ENCODE data around the gene TRABD.

Gene TRABD

DNA sequence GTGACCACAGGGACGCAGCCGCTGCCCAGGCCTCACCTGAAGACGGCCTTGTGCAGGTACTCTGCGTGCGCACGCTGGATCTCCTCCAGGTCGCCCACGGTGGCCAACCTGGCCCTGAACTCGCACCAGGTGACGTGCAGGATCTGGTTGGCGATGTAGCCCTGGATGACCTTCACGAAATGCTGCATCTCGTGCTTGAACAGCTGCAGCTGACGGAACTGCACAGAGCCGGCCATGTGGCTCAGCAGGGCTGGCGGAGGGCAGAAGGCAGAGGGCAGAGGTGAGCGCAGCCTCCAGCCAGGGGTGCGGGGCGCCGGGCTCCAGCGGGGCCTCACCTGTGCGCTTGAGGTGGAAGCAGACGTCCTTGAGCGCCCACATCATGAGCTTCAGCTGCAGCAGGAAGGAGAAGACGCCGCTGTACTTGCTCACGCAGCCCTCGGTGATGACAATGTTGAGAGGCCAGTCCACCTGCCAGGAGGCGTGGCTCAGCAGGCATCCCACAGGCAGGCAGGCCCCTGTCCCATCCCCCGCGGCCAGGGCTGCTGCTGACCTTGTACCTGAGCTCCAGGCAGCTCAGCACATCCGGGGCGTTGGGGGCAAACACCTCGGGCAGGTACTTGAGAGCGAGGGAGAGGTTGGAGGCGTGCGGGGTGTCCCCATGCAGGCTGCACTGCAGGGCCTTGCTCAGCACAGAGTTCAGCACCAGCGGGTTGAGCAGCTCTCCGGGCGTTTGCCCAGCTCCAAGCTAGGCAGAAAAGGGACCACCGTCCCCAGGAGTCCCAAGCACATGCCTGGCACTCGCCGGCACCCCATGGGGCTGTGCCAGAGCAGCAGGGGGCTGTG lies 32.7 kb downstream of the TRABD start:
- Histone ChIP-seq H3K9me3 (replicated peaks; ENCODE audit: insufficient read depth, low read length) (no peaks in the 10 kb centered on the region), H3K4me2 (ENCODE audit: low read depth, low read length) (no peak overlapping the region), H3K79me2 (ENCODE audit: low read length) (peaks cover 14% of the 10 kb centered on the region), H3K4me3 (ENCODE audit: low read length) (no peak overlapping the region), H3K27ac (ENCODE audit: low read length) (no peak overlapping the region), H3K9me2 (replicated peaks; ENCODE audit: insufficient read depth, low read length) (no peaks in the 10 kb centered on the region), H3K4me1 (ENCODE audit: low read length) (no peaks in the 10 kb centered on the region), H3K36me3 (replicated peaks; ENCODE audit: insufficient read depth, low read length) (no peaks in the 10 kb centered on the region), H4K20me1 (ENCODE audit: insufficient read depth, low read length) (no peaks in the 10 kb centered on the region), H3F3A (ENCODE audit: insufficient read depth, low read length) (no peaks in the 10 kb centered on the region), H2AFZ (ENCODE audit: low read length) (no peak overlapping the region), H3K9ac (ENCODE audit: low read length) (no peak overlapping the region), H3K27me3 (replicated peaks; ENCODE audit: insufficient read depth, low read length) (no peaks in the 10 kb centered on the region)
- TF ChIP-seq EZH2 (optimal IDR thresholded peaks at IDR 0.05; ENCODE audit: low read depth, low read length) (no peak), EZH2phosphoT487 (IDR thresholded peaks at IDR 0.05; ENCODE audit: low read length) (no peak)
- TF ChIP-seq, protein P1, sequence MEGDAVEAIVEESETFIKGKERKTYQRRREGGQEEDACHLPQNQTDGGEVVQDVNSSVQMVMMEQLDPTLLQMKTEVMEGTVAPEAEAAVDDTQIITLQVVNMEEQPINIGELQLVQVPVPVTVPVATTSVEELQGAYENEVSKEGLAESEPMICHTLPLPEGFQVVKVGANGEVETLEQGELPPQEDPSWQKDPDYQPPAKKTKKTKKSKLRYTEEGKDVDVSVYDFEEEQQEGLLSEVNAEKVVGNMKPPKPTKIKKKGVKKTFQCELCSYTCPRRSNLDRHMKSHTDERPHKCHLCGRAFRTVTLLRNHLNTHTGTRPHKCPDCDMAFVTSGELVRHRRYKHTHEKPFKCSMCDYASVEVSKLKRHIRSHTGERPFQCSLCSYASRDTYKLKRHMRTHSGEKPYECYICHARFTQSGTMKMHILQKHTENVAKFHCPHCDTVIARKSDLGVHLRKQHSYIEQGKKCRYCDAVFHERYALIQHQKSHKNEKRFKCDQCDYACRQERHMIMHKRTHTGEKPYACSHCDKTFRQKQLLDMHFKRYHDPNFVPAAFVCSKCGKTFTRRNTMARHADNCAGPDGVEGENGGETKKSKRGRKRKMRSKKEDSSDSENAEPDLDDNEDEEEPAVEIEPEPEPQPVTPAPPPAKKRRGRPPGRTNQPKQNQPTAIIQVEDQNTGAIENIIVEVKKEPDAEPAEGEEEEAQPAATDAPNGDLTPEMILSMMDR (IDR thresholded peaks at IDR 0.05; ENCODE audit: low read length): no peak
- DNase-seq: no peak

DNA sequence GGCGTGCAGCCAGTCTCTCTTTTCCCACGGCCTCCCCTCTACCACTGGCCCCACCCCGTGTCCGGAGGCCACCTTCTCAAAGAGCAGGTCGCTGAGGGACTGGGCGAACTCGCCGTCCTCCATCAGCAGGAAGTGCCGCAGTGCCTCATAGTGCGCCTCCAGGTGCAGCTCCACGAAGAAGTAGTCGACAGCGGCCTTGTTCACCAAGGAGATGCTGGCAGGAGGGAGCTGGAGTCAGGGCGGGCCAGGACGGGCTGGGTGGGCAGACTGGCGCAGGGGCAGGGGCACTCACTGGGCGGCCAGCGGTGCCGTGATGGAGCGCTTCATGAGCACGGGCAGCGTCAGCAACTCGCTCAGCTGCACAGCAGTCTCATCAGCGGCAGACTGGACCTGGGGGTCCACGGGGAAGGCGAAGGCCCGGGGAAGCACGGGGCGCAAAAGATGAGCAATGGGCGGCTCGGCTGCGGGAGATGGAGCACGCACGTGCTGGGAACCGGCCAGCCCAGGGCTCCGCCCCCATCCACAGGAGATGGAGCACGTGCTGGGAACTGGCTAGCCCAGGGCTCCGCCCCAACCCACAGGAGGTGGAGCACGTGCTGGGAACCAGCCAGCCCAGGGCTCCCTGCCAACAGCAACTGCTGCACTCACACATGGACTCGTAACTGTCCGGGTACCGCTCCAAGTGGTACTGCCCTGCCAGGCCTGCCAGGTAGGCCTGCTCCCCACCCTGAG lies 33.4 kb downstream of the TRABD start:
- Histone ChIP-seq H4K20me1 (ENCODE audit: insufficient read depth, low read length) (no peaks in the 10 kb centered on the region), H3K4me3 (ENCODE audit: low read length) (no peak overlapping the region), H3K9ac (ENCODE audit: low read length) (no peak overlapping the region), H3K4me1 (ENCODE audit: low read length) (no peaks in the 10 kb centered on the region), H3K4me2 (ENCODE audit: low read depth, low read length) (no peak overlapping the region), H2AFZ (ENCODE audit: low read length) (no peak overlapping the region), H3F3A (ENCODE audit: insufficient read depth, low read length) (no peaks in the 10 kb centered on the region), H3K27me3 (replicated peaks; ENCODE audit: insufficient read depth, low read length) (no peaks in the 10 kb centered on the region), H3K79me2 (ENCODE audit: low read length) (peaks cover 9% of the 10 kb centered on the region), H3K36me3 (replicated peaks; ENCODE audit: insufficient read depth, low read length) (no peaks in the 10 kb centered on the region), H3K9me2 (replicated peaks; ENCODE audit: insufficient read depth, low read length) (no peaks in the 10 kb centered on the region), H3K9me3 (replicated peaks; ENCODE audit: insufficient read depth, low read length) (no peaks in the 10 kb centered on the region), H3K27ac (ENCODE audit: low read length) (no peak overlapping the region)
- DNase-seq: no peak
- TF ChIP-seq EZH2 (optimal IDR thresholded peaks at IDR 0.05; ENCODE audit: low read depth, low read length): no peak
- TF ChIP-seq EZH2phosphoT487 (IDR thresholded peaks at IDR 0.05; ENCODE audit: low read length): no peak
- TF ChIP-seq, protein P1 (IDR thresholded peaks at IDR 0.05; ENCODE audit: low read length): no peak

DNA sequence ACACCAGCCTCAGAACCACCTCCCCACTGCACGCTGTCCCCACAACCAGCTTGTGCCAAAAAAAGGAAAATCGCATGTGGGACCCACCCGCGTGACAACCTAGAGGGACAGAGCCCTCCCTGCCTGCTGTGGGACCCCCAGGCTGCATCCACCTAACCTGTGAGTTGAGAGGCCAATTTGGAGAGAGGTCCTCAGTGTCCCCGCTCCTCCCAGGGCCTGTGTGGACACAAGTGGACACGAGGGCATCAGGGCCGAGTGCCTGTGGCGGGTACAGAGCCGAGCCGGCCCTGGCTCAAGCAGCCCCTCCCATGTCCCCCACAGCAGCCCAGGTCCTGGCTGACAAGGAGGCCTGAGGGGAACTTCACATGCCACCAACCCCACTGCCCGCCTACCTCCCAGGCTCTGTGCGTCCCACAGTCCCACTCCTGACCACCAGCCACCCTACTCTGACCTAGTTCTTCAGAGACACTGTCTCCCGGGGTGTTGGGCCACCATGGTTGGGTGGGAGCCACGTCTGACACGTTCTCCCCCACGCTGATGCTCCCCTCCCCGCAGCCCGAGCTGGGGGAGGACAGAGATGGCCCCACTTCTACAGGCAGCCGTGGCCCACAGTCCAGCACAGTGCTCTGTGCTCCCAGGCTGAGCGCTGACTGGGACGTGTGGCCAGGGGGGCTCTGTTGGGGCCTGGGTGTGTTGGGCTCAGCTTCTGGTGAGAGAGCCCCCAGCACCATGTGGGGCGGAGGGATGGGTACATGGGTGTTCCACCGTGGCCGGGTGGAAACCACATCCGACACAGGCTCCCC lies 34.3 kb downstream of the TRABD start:
- no peak for DNase-seq

More for the DNA sequence above, 34.3 kb downstream of the TRABD start:
- H4K20me1 ChIP-seq (ENCODE audit: insufficient read depth, low read length): no peaks in the 10 kb centered on the region
- no peak overlapping the region for H2AFZ ChIP-seq (ENCODE audit: low read length)
- no peaks in the 10 kb centered on the region for H3K9me2 ChIP-seq (replicated peaks; ENCODE audit: insufficient read depth, low read length)
- no peaks in the 10 kb centered on the region for H3K4me1 ChIP-seq (ENCODE audit: low read length)
- no peaks in the 10 kb centered on the region for H3K9me3 ChIP-seq (replicated peaks; ENCODE audit: insufficient read depth, low read length)
- H3K9ac ChIP-seq (ENCODE audit: low read length): no peak overlapping the region
- H3K79me2 ChIP-seq (ENCODE audit: low read length): peaks cover 3% of the 10 kb centered on the region
- no peaks in the 10 kb centered on the region for H3K27me3 ChIP-seq (replicated peaks; ENCODE audit: insufficient read depth, low read length)
- H3K36me3 ChIP-seq (replicated peaks; ENCODE audit: insufficient read depth, low read length): no peaks in the 10 kb centered on the region
- no peak overlapping the region for H3K27ac ChIP-seq (ENCODE audit: low read length)
- TF ChIP-seq EZH2phosphoT487 (IDR thresholded peaks at IDR 0.05; ENCODE audit: low read length) (no peak), EZH2 (optimal IDR thresholded peaks at IDR 0.05; ENCODE audit: low read depth, low read length) (no peak)
- TF ChIP-seq, protein P1 (IDR thresholded peaks at IDR 0.05; ENCODE audit: low read length): no peak
- H3K4me2 ChIP-seq (ENCODE audit: low read depth, low read length): no peak overlapping the region
- no peaks in the 10 kb centered on the region for H3F3A ChIP-seq (ENCODE audit: insufficient read depth, low read length)
- no peak overlapping the region for H3K4me3 ChIP-seq (ENCODE audit: low read length)
